Activated CD4-positive, CD25-positive, alpha-beta regulatory T cell treated with anti-CD3 and anti-CD28 coated beads, Interleukin-2, amount 50 U/mL, for 72 hours (primary cell): ENCODE results near the gene RCCD1.

Source experiments
- DNase-seq: peaks from one replicate; pipeline ENCODE4 v3.0.0; 2021

The RCCD1 gene

DNA sequence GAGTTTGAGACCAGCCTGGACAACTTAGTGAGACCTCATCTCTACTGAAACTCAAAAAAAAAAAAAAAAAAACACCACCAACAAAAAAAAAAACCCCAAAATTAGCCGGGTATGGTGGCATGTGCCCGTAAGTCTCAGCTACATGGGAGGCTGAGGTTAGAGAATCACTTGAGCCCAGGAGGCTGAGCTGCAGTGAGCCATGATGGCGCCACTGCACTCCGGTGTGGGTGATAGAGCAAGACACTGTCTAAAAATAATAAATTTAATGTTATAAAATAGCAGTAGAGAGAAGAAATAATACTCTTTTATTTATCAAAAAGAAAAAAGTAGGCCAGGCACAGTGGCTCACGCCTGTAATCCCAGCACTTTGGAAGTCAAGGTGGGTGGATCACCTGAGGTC is 17.4 kb downstream of the RCCD1 start:
- no peak for DNase-seq

DNA sequence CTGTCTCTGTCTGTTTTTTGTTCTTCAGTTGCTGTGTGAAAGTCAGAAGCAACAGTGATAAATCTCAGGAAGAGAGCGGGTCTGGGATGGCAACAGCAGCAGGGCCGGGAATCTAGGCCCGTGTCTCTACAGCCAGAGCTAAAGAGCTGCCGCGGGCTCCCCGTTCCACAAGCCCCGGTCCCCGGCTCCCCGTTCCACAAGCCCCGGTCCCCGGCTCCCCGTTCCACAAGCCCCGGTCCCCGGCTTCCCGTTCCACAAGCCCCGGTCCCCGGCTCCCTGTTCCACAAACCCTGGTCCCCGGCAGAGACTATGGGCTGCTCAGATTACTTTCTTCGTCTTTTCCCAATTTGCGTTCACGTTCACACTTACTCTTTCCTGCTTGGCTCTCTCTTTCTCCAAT is 19.5 kb downstream of the RCCD1 start:
- no peak for DNase-seq

- no peak for DNase-seq
Observed at GRCh38 chr15:90979582-90979981, 24.9 kb downstream of the RCCD1 start.

- DNase-seq, result no peak
Observed at GRCh38 chr15:90981681-90982080, 27.0 kb downstream of the RCCD1 start.

DNA sequence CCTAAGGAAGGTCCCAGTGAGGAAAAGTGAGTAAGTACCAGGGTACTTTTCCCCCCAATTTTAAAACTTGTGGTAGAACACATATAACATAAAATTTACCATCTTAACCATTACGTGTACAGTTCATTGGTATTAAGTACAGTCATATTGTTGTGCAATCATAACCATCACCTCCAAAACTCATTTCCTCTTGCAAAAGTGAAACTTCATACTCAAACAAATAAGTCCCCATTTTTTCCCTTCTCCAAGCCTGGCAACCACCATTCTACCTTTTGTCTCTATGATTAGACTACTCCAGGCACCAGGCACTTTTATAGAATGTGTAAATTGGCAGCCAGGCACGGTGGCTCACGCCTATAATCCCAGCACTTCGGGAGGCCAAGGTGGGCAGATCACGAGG is 27.5 kb downstream of the RCCD1 start:
- no peak for DNase-seq

DNA sequence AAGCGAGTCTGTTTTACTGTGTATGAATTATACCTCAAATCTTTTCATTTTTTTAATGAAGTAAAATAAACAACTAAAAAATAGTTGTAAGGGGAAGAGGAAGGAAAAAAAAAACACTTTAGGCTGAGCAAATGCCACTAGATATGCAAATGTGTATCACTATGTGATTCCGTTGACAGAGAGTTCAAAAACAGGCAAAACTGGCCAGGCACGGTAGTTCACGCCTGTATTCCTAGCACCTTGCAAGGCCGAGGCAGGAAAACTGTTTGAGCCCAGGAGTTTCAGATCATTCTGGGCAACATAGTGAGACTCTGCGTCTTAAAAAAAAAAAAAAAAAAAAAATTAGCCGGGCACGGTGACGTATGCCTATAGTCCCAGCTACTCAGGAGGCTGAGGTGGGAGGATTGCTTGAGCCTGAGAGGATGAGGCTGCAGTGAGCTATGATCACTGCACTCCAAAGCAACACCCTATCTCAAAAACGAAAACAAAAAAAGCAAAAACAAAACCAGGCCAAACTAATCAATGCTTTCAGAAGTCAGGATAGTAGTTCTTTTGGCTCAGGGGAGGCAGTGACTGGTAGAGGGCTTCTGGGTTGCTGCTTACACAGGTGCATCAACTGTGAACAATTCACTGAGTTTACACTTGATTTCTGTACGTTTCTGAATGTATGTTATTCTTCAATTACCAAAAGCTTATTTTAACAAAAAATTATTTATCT is 32.3 kb downstream of the RCCD1 start:
- DNase-seq, result no peak

GRCh38 chr15:90987561-90988141 is 33.0 kb downstream of the RCCD1 start:
- DNase-seq, result no peak

GRCh38 chr15:90988296-90988695 is 33.6 kb downstream of the RCCD1 start:
- no peak for DNase-seq

- DNase-seq, result no peak
Observed at GRCh38 chr15:90989040-90989768, 34.5 kb downstream of the RCCD1 start.

- no peak for DNase-seq
Observed at GRCh38 chr15:90990446-90990845, 35.8 kb downstream of the RCCD1 start.

DNA sequence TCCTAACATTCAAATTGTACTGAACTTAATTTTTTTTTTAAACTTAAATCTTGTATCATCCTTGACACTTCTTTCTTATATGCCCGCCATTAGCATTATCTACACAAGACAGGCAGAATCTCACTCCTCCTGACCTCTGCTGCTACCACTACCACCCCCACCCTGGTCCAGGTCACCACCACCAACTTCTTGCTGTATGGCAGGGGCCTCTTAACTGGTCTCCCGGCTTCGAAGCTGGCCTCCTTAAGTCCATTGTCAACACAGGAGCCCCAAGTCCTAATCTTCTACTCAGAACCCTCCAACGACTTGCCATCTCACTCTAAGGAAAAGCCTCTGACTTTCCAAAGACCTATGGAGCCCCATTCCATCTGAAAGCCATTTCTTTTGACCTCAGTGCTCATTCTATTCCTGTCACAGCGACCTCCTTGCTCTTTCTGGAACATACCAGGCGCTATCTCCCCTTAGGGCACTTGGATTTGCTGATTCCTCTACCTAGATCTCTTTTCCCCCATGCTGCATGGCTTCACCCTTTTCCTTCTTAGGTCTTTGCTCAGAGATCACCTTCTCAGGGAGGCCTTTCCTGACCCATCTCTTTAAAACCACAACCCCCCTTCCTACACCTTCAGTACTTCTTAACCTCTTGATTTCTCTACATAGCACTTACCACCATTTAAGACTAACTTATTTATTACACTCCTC is 37.1 kb downstream of the RCCD1 start:
- DNase-seq, result no peak

GRCh38 chr15:90994059-90994416 is 39.4 kb downstream of the RCCD1 start:
- peak; percentile 45 for DNase-seq

DNA sequence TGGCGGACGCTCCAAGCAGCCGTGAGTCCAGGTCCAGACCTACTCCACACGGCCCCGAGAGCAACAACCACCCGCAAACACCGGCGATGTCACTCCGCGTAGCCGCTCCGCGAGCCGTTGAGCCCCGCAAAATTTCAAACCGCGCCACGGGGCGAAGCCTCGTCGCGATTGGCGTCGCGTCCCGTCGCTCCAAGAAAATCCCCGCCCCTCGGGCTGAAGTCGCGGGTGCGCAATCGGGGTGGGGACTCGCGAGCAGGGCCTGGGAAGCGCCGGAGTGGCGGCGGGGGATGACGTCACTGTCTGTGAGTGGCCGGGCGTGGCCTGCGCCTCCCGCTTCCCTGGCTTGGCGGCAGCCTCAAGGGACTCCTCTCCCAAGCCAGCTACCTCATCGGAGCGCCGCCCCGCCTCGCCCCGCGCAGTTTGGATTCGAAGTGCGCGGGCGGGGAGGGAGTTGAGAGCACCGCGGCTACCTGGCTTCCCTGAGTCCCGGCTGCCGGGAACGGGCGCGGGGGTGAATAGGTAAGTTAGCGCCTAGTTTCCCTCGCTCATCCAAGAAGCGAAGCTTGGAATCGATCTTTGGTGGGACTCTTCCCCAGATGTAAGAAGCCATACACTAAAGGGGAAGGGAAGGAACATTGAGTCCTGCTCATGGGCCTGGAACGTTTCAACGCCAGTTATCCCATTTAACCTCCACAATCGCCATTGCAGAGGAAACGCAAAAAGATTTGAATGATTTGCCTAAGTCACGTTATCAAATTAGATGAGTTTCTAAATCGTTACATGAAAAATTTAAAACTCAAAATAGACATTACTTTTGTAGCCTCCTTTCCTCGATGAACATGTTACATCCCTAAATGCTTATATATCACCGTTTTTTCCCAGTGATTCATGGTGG is 40.0 kb downstream of the RCCD1 start, which contains the start of gene PRC1:
PRC1 (minus strand) TSS at position 119 of the 895 bp plus-strand sequence; CDS start at position 1, 118 bp downstream.
- peak; percentile 98 for DNase-seq

DNA sequence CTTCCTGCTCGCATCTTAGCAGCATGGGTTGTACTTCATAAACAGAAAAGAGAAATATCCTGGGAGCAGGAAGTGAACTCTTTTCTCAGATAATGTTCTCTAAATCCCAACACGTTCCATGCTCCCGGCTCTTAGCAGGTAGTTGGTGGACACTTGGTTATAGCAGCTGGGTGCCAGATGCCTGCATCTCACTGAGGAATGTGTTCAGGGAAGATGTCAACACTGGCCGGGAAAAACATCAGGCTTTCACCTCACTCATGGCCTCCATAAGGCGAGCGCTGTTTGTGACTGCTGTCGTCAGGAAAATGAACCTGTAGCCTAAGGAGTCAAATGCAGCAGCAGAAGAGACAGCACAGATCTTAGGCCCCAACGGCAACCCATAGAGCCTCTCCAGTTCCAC is 44.1 kb downstream of the RCCD1 start:
- no peak for DNase-seq

- DNase-seq, result no peak
Observed at GRCh38 chr15:91001209-91001608, 46.5 kb downstream of the RCCD1 start.

- no peak for DNase-seq
Observed at GRCh38 chr15:91007266-91007665, 52.6 kb downstream of the RCCD1 start.
